ENCODE results near the gene NEUROD2. TPM values are rescaled to one million over a fixed set of nuclear protein-coding genes. Genes with fewer than 3 reads are reported as not detected.
A peak's percentile ranks its signal among the peaks of the same experiment; 100 is the strongest.

NEUROD2 gene
- total and polyA plus RNA-seq, 2 of the 13 experiments (the other 11 are each of a cell fraction or from before 2014, with no cell fraction given), result not detected

DNA sequence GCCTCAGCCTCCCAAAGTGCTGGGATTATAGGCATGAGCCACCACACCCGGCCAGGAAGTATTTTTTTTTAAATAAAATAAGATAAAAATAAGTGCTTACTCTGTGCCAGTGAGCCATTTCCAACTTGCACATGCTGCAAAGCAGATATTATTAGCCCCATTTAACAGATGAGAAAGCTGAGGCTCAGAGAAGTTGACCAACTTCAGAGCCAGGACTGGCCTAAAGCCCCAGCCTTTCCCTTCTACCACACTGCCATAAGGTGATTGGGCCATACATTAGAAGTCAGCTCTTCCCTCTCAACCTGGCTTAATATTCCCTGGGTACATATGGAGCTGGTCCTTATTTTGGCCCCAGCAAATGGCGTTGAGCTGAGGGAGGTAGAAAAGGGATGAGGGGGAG lies 25.1 kb downstream of the NEUROD2 start:
- H2AFZ ChIP-seq (ENCODE audit: low read length), result no peak overlapping the region
- 0 out of 2 replicates have a peak, but pooled peaks cover 3% of the 10 kb centered on the region for H4K20me1 ChIP-seq (ENCODE audit: insufficient read depth, low read length)
- H3K4me1 ChIP-seq (ENCODE audit: insufficient read depth, low read length), result no peaks in the 10 kb centered on the region
- ChIA-PET CTCF (ENCODE audit: low intra/inter-chr PET ratio, low total read pairs) (no interaction called here), POLR2A (interaction anchor here (0.7 kb wide), 1 partner anchor 531 kb away, joined by 4 read pairs; no protein-coding TSS in a partner anchor)
- no peak overlapping the region for H3K4me2 ChIP-seq (ENCODE audit: low read depth, low read length)
- no peak for DNase-seq (ENCODE audit: low spot score)
- H3K27ac ChIP-seq (ENCODE audit: extremely low read length, insufficient read depth, low read length), result no peak overlapping the region
- FAIRE-seq, result no peak
- in situ Hi-C loops (cut with HindIII; ENCODE audit: extremely low pct_ligation_motif_present, low pct_unique_long_range_greater_than_20kb) (no loop called here), intact Hi-C loops (cut with micrococcal nuclease; ENCODE audit: unreplicated experiment) (no loop called here)
- peaks cover 7 to 20% of the 10 kb centered on the region in 2 experiments; a peak in 3 of 5 replicates for H3K27me3 ChIP-seq (ENCODE audit: control insufficient read depth in 1 of 2, insufficient read depth in 2 of 2, low read length in 2 of 2)
- H3K4me3 ChIP-seq (replicated peaks in 1 of 3; ENCODE audit: insufficient read depth in 1 of 3, low read depth in 2 of 3, low read length in 3 of 3), result no peak overlapping the region
- ATAC-seq, result no peak
- 0% methylated on average over 2 of the region's 2 CpGs for WGBS (ENCODE audit: low lambda C conversion rate)
- no peak overlapping the region for H3K9ac ChIP-seq (ENCODE audit: insufficient read depth, low read depth, low read length)
- no peaks in the 10 kb centered on the region for H3K79me2 ChIP-seq (ENCODE audit: insufficient read depth, low read length)
- no peaks in the 10 kb centered on the region for H3K36me3 ChIP-seq (replicated peaks in 1 of 2; ENCODE audit: control insufficient read depth in 1 of 2, insufficient read depth in 2 of 2, low read length in 2 of 2)
- no TSS peak for BruUV-seq (replicated peaks)
- no peaks in the 10 kb centered on the region for H3K9me3 ChIP-seq (ENCODE audit: low read length)
- TF ChIP-seq MBD4 (IDR thresholded peaks at IDR 0.05; ENCODE audit: borderline replicate concordance, low read length) (no peak), ZNF629 (CRISPR knock-in tag; conservative IDR thresholded peaks at IDR 0.05) (peak; percentile 63)
- TF ChIP-seq, protein P1, sequence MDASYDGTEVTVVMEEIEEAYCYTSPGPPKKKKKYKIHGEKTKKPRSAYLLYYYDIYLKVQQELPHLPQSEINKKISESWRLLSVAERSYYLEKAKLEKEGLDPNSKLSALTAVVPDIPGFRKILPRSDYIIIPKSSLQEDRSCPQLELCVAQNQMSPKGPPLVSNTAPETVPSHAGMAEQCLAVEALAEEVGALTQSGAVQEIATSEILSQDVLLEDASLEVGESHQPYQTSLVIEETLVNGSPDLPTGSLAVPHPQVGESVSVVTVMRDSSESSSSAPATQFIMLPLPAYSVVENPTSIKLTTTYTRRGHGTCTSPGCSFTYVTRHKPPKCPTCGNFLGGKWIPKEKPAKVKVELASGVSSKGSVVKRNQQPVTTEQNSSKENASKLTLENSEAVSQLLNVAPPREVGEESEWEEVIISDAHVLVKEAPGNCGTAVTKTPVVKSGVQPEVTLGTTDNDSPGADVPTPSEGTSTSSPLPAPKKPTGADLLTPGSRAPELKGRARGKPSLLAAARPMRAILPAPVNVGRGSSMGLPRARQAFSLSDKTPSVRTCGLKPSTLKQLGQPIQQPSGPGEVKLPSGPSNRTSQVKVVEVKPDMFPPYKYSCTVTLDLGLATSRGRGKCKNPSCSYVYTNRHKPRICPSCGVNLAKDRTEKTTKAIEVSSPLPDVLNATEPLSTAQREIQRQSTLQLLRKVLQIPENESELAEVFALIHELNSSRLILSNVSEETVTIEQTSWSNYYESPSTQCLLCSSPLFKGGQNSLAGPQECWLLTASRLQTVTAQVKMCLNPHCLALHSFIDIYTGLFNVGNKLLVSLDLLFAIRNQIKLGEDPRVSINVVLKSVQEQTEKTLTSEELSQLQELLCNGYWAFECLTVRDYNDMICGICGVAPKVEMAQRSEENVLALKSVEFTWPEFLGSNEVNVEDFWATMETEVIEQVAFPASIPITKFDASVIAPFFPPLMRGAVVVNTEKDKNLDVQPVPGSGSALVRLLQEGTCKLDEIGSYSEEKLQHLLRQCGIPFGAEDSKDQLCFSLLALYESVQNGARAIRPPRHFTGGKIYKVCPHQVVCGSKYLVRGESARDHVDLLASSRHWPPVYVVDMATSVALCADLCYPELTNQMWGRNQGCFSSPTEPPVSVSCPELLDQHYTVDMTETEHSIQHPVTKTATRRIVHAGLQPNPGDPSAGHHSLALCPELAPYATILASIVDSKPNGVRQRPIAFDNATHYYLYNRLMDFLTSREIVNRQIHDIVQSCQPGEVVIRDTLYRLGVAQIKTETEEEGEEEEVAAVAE (CRISPR knock-in tag; IDR thresholded peaks at IDR 0.05; ENCODE audit: borderline replicate concordance), result no peak

DNA sequence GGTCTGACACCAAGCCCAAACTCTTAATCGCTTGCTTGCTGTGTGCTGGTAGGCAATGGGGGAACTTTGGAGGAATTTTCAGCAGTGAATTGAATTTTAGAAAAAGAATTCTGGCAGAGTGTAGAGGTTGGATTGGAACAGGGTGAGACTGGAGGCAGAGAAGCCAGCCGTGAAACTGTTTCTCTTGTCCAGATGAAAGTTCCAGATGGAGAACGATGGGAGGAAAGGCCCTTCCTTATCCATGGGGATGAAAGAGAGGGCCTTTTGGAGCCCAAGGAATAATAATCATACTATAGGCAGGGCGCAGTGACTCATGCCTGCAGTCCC lies 26.0 kb downstream of the NEUROD2 start:
- in situ Hi-C loops (cut with HindIII; ENCODE audit: extremely low pct_ligation_motif_present, low pct_unique_long_range_greater_than_20kb), result no loop called here
- H3K27ac ChIP-seq (ENCODE audit: extremely low read length, insufficient read depth, low read length), result no peak overlapping the region
- H3K36me3 ChIP-seq (replicated peaks in 1 of 2; ENCODE audit: control insufficient read depth in 1 of 2, insufficient read depth in 2 of 2, low read length in 2 of 2), result no peaks in the 10 kb centered on the region
- POLR2A ChIA-PET, result no interaction called here
- 57% methylated on average over 4 of the region's 4 CpGs for WGBS (ENCODE audit: low lambda C conversion rate)
- no peak overlapping the region for H3K4me2 ChIP-seq (ENCODE audit: low read depth, low read length)
- FAIRE-seq (no peak), DNase-seq (ENCODE audit: low spot score) (no peak), ATAC-seq (no peak)
- no peak overlapping the region for H3K4me3 ChIP-seq (replicated peaks in 1 of 3; ENCODE audit: insufficient read depth in 1 of 3, low read depth in 2 of 3, low read length in 3 of 3)
- CTCF ChIA-PET (ENCODE audit: low intra/inter-chr PET ratio, low total read pairs), result no interaction called here
- no peak overlapping the region for H3K9ac ChIP-seq (ENCODE audit: insufficient read depth, low read depth, low read length)
- H4K20me1 ChIP-seq (ENCODE audit: insufficient read depth, low read length), result 0 out of 2 replicates have a peak, but pooled peaks cover 3% of the 10 kb centered on the region
- BruUV-seq (replicated peaks), result no TSS peak
- no peaks in the 10 kb centered on the region for H3K9me3 ChIP-seq (ENCODE audit: low read length)
- no peak overlapping the region for H2AFZ ChIP-seq (ENCODE audit: low read length)
- H3K4me1 ChIP-seq (ENCODE audit: insufficient read depth, low read length), result no peaks in the 10 kb centered on the region
- H3K79me2 ChIP-seq (ENCODE audit: insufficient read depth, low read length), result no peaks in the 10 kb centered on the region
- intact Hi-C loops (cut with micrococcal nuclease; ENCODE audit: unreplicated experiment), result no loop called here
- H3K27me3 ChIP-seq (ENCODE audit: control insufficient read depth in 1 of 2, insufficient read depth in 2 of 2, low read length in 2 of 2), result peaks cover 7 to 20% of the 10 kb centered on the region in 2 experiments; a peak in 3 of 5 replicates
- no peak for TF ChIP-seq POLR2AphosphoS2 (IDR thresholded peaks at IDR 0.05; ENCODE audit: low read depth, low read length)
- TF ChIP-seq SAP130 (CRISPR knock-in tag; IDR thresholded peaks at IDR 0.05; ENCODE audit: low read depth), result no peak
- no peak for TF ChIP-seq ZSCAN30 (CRISPR knock-in tag; IDR thresholded peaks at IDR 0.05)
- no peak for TF ChIP-seq ZNF354B (CRISPR knock-in tag; IDR thresholded peaks at IDR 0.05)
- no peak for TF ChIP-seq SP1 (IDR thresholded peaks at IDR 0.05)
- no peak for TF ChIP-seq SP1 (CRISPR knock-in tag; IDR thresholded peaks at IDR 0.05)
- TF ChIP-seq GTF3A (CRISPR knock-in tag; conservative IDR thresholded peaks at IDR 0.05), result no peak
- no peak for TF ChIP-seq MED13 (CRISPR knock-in tag; IDR thresholded peaks at IDR 0.05)

Measured in HepG2 (cell line).